HL-60 (cell line): ENCODE results near the gene PRRX2.

Experiments used
- CTCF ChIP-seq: IDR thresholded peaks from one replicate; pipeline ENCODE4 v1.5.1; 2011; ENCODE audit warnings: low read length, control low read depth, inconsistent platforms; ENCODE audit not compliant: insufficient read depth
- POLR2AphosphoS5 ChIP-seq: IDR thresholded peaks from 2 replicates; pipeline ENCODE4 v1.6.1; 2012; ENCODE audit warnings: low read depth
- REST ChIP-seq: IDR thresholded peaks from 2 replicates; pipeline ENCODE4 v1.6.1; 2012; ENCODE audit warnings: low read depth; ENCODE audit not compliant: insufficient replicate concordance
- SPI1 ChIP-seq: IDR thresholded peaks from 2 replicates; pipeline ENCODE4 v1.6.1; 2012; ENCODE audit warnings: low read depth, mild to moderate bottlenecking, borderline replicate concordance

GRCh38 chr9:129725795-129726251 lies 60.4 kb downstream of the PRRX2 start:
- TF ChIP-seq REST (no peak), CTCF (no peak), POLR2AphosphoS5 (no peak), SPI1 (no peak)
